CD4-positive, alpha-beta T cell treated with Interleukin-6 for 4 hours (primary cell): ENCODE results near the gene RNF5.
"Not testable (repeated sequence)": the region's sequence is repeated elsewhere in the genome, so short reads cannot be mapped to it uniquely, and the experiment has no call there.

Source experiments
- DNase-seq: peaks from one replicate; pipeline ENCODE4 v3.0.0-alpha.2; 2020; ENCODE audit warnings: mixed read lengths

RNF5 gene, protein sequence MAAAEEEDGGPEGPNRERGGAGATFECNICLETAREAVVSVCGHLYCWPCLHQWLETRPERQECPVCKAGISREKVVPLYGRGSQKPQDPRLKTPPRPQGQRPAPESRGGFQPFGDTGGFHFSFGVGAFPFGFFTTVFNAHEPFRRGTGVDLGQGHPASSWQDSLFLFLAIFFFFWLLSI

DNA sequence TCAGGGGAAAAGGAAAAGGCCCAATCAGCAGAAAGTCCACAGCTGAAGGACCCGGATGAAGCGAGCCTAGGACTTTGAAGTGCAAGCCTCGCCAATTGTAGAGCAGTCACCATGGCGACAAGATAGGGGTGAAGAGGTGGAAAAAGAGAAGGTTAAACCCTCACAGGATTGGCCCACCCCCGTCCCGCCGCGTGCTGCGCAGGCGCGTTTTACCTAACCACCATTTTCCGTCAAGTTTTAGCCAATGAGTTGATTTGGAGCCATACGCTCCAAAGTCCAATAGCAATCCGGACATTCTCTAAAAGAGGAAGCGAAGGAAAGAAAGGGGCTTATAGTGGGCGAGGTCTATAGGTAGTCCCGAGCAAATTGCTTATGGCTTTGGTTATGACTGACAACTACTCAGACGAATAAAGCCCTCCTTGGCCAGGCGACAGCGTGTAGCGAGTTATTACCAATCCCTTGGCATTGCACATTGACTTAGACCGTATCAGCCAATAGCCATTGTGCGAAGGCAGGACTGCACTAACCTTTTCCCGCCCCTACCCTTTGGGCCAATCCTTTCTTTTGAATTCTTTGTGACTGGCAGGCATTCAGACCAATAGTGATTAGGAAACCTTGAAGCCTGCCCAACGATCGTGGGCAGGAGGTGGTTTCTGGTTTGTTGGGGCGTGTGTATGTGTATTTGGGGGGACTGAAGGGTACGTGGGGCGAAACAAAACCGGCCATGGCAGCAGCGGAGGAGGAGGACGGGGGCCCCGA, at the start of gene RNF5:
Gene RNF5, plus strand, starts transcription at position 618 of the 759 bp plus-strand sequence. Its CDS starts 107 bp downstream, at position 725.
- peak; percentile 96 for DNase-seq

GRCh38 chr6:32128751-32129296, 49.4 kb upstream of the RNF5 start:
- no peak for DNase-seq

DNA sequence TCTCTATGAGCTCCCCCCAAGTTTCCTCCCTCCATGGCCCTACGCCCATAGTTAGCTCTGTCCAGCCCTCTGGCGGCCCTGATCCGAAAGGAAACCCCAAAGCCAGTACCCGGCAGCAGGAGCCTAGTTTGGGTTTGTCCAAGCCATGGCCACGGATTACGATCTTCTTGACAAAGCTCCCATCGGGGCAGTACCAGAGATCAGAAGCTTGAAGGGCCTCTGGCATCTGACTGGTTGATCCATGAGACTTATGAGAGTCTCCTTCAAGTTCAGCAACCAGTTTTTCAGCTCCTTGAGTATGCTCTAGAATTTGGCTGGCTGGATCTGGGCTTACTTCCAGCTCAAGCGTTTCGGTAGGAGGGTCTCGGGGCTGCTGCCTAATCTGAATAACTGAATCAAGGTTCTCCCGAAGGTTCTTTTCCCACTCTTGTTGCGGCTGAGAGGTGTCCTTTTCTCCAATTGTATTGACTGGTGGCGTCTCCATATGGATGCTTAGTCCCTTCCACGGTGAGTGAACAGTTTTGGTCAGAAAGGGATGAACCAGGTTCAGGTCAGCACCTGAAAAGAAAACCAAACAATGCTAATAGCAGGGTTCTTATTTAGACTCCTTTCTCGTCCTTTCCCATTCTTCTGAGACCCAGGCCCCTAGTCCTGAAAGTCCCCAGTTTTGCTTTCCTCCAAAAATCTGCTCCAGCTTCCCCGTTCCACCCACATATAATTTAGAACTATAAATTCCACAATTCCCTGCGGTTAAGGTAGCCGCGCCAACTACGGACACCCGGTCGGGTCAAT, 48.7 kb upstream of the RNF5 start:
- DNase-seq, result no peak

DNA sequence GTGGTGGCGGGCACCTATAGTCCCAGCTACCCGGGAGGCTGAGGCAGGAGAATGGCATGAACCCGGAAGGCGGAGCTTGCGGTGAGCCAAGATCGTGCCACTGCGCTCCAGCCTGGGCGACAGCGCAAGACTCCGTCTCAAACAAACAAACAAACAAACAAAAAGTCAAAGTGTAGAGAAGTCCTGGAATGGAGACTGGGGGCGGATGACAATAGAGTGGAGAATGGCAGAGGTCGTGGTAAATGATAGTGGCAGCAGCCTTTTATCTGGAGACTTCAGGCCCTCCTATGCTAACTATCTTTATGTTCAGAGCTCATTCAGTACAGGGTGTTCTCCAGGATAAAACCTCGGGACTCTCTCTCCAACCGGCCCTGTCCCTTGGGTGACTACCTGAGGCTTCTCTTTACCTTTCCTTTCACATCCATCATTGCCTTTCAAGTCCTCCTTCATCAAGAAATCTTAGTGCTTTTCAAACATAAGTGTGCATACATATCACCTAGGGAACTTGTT, 46.7 kb upstream of the RNF5 start:
- DNase-seq, result no peak

- DNase-seq, result no peak
Observed at GRCh38 chr6:32132110-32132509, 46.1 kb upstream of the RNF5 start.

GRCh38 chr6:32133786-32134185, 44.4 kb upstream of the RNF5 start:
- no peak for DNase-seq

DNA sequence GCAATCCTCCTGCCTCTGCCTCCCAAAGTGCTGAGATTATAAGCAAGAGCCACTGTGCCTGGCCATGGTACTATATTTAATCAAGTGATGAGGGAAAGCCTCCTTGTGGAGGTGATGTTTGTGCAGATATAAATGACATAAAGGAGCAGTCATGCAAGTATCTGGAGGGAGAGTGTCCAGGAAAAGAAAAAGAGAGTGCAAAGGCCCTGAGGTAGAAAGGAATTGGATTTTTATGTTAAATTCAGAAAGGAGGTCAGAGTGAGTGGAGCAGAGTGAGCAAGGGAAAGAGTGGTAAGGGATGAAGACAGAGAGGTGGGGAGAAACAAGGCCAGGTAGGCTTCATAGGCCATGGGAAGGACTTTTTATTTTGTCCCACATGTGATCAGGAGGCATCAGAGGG, 40.8 kb upstream of the RNF5 start:
- no peak for DNase-seq

GRCh38 chr6:32139590-32139989, 38.6 kb upstream of the RNF5 start:
- DNase-seq, result no peak

DNA sequence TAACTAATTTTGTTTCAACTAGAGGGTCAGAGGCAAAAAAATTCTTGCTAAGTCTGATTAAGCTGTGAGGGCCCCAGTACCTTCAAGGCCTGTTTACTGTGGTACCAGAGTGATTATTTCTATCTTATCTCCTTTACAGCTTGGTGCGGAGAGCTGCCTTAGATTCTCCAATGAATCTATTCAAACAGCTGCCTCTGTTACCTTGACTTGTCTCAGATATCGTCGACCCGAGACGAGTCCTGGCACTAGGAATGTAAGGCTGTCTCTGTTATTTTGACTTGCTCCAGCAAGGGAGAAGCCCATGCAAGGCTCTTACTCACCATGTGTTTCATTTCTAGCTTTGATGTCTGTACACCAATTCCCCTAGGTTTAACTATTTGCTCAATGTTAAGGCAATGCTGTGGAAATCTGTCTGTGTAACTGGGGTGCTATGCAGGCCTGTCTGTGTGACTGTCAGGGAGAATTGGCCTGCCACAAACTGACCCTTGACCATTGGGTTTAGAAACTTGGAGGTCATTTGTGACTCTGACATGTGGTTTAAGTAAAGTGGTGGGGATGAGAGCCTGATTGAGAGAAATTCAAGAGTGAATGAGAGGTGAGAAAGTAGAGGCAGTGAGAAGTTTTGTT, 37.7 kb upstream of the RNF5 start:
- DNase-seq, result no peak

GRCh38 chr6:32144238-32144637, 34.0 kb upstream of the RNF5 start:
- DNase-seq, result not testable (repeated sequence)

DNA sequence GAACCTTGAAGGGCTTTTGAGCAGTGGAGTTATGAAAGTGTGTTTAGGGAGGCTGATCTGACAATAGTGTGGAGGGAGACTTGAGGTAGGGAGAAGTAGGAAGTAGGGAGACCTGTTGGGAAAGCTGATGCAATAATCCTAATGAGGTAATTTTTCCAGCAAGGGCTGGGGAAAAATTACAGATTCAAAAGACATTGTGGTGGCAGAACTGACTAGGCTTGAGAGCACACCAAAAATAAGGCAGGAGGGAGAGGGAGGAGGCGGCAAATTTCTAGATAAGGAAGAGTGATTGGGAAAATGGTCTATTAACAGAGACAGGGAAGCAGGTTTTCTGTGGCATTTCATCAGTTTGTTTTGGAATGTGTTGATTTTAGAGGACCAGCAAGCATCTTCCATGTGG, 31.9 kb upstream of the RNF5 start:
- DNase-seq, result no peak

DNA sequence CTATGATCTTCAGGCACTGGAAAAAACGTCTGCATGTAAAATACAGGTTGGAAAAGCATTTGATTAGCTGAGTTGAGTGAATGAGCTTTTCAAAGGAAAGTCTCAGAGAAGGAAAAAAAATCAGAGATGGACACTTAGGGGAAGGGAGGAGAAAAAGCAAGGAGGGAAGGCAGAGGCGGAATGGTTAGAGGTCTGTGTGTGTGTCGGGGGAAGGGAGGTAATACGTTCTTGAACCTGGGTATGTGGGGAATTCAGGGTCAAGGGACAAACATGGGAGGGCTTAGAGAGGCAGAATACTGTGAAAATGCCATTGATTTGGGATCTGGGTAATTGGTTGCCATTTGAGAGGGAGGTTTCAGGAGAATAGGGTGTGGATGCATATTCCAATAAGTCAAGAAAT, 31.5 kb upstream of the RNF5 start:
- no peak for DNase-seq

DNA sequence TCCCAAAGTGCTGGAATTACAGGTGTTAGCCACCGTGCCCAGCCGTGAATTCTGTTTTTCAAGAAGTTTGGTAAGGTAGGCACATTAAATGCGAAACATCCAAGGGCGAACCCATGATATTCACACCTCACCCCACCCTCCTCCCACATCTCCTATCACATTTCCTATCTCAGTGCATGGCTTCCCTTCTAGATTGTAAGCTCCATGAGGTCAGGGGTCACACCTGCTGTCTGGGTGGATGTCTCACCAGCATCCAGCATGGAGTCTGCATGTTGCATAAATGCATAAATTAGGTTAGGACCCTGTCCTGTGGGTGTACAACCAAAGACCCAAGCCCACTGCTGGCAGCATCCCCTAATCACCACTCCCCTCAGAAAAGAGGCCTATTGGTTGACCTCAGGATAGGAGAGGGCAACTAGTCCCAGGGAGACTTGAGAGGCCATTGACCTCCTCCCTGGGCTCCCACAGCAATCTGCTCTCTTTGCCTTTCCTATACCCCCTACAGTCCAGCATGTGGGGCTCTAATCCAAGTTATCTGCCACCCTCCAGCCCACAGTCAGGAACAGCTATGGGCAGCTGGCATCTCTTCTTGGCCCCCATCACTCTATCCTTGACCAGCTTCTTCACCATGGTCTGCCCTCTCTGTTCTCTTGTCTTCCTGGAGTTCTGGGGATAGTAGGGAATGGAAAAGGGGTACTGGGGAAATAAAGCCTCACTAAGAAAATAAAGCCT, 30.6 kb upstream of the RNF5 start:
- no peak for DNase-seq

- peak; percentile 72 for DNase-seq
Observed at GRCh38 chr6:32148289-32149091, 29.7 kb upstream of the RNF5 start.

DNA sequence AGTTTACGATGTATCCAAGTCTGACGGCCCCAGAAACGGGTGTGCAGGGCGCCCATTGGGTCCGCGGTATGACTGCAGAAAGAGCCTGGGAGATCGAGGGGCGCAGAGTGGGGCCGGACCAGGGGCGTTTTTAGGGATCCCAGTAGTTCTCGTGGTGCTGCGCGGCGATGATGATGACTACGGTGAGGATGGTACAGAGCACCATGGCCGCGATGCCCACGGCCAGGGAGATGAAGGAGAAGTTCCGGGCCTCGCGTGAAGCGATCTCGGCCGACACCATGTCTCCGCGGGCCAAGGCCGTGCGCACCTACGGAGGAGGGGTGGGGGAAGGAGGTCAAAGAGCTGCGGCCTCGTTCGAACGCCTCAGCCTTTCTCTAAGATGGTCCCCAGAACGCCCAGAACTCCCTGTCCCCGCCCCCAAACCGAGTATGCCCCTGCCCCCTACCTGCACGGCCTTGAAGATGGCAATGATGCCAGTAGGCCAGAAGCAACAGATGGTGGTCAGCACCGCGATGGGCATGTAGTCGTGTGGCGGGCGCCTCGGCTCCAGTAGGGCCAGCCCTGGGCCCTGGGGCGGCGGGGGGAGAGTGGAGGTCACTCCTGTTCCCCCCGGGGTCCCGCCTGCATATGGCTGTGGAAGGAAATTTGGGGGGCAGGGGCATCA, 29.0 kb upstream of the RNF5 start:
- DNase-seq, result no peak

DNA sequence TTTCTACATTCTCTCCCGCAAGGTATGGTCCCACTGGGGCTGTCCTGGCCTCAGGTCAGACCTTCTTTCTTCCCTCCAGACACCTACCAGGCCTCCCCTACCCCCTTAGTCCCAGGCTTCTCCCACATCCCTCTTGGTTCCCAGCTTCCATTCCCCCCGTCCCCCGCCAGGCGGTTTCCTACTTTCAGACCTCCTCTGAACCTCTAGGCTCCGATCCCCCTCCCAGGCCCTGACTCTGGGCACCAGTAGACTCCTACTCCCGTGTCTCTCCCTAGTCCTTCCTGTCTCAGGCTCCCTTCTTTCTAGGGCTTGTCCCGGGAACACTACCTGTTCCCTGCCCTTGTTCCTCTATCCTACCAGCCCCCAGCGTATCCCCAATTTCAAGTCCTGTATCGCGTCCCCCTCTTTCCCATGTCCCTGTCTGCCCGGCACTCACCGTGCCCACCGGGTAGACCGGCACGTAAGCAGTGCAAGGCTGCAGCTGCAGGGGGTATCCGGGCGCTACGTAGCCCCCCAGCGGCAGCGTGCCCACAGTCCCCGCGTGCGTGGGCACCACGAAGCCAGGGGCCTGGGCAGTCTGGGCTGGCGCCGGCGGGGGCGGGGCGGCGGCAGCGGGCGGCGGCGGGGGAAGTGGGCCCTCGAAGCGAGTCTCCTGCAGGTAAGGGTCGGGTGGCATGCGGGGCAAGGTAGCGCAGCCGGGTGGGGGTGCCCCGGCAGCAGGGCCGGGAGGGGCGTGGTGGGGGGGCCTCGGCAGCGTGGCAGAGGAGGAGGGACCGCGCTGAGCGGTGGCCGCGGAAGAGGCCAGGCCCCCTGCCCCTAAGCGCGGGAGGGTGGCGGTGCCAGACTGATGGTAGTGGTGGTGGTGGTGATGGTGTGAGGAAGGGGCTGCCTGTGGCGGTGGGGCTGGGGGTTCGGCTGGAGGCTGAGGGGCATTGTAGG, 28.0 kb upstream of the RNF5 start:
- no peak for DNase-seq

GRCh38 chr6:32151181-32151862, 26.9 kb upstream of the RNF5 start:
- no peak for DNase-seq

GRCh38 chr6:32151863-32152768, 26.1 kb upstream of the RNF5 start, which contains the start of gene PRRT1:
Gene PRRT1, minus strand, starts transcription at chr6:32151939. Its CDS starts 112 bp downstream, at chr6:32151827.
- DNase-seq, result peak; percentile 40
